Peyer's patch (tissue), 4 donors: ENCODE data around the gene TRMT11.

Source experiments
- POLR2A ChIP-seq, 2 donors: fragments of 450-650 bp; IDR thresholded peaks; one replicate each; pipeline ENCODE4 v1.5.1; 2017; ENCODE audit warnings: antibody characterized with exemption in 2 of 2, mild to moderate bottlenecking in 2 of 2, moderate library complexity in 2 of 2
- TF ChIP-seq, protein P1 (sequence below), 6 experiments: fragments of 450-650 bp in 4 of 6; fragments of 200-600 bp in 2 of 6; sonication (generic) in 1 of 6; IDR thresholded peaks; one replicate each; pipeline ENCODE4 v1.5.1; 2017 to 2019; ENCODE audit warnings: antibody characterized with exemption in 6 of 6, mild to moderate bottlenecking in 3 of 6, moderate library complexity in 1 of 6

DNA sequence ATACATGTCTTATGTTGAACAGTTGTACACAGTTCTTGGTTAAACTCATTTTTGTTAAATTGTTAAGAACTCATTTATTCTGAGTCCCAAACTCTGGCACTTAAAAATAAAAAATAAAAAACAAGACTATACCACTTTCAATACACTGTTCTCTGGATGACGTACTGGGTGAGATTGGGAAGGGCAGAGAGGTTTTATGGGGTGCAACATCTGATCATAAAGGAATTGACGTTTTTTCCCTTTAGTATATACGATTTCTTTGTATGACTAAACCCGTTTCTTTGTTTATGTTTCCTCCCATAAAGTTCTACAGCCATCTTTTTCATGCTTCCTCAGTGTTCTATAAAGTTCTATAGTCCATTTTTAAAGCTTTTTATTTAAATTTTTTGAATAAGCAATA is 69.1 kb downstream of the TRMT11 start:
- TF ChIP-seq, protein P1, sequence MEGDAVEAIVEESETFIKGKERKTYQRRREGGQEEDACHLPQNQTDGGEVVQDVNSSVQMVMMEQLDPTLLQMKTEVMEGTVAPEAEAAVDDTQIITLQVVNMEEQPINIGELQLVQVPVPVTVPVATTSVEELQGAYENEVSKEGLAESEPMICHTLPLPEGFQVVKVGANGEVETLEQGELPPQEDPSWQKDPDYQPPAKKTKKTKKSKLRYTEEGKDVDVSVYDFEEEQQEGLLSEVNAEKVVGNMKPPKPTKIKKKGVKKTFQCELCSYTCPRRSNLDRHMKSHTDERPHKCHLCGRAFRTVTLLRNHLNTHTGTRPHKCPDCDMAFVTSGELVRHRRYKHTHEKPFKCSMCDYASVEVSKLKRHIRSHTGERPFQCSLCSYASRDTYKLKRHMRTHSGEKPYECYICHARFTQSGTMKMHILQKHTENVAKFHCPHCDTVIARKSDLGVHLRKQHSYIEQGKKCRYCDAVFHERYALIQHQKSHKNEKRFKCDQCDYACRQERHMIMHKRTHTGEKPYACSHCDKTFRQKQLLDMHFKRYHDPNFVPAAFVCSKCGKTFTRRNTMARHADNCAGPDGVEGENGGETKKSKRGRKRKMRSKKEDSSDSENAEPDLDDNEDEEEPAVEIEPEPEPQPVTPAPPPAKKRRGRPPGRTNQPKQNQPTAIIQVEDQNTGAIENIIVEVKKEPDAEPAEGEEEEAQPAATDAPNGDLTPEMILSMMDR (IDR thresholded peaks at IDR 0.05) = no peak
- no peak for TF ChIP-seq POLR2A (IDR thresholded peaks at IDR 0.05)
